ENCODE measurements around the gene RCCD1.

RCCD1 gene

GRCh38 chr15:90972133-90972532, 17.4 kb downstream of the RCCD1 start:
- no peak overlapping the region for H3K4me3 ChIP-seq (ENCODE audit: low read length)
- no peak for DNase-seq (ENCODE audit: low read depth)
- no peak for TF ChIP-seq CTCF (conservative IDR thresholded peaks at IDR 0.05; ENCODE audit: low read depth, low read length)

- no peak for DNase-seq (ENCODE audit: low read depth)
- no peak for TF ChIP-seq CTCF (conservative IDR thresholded peaks at IDR 0.05; ENCODE audit: low read depth, low read length)
- no peak overlapping the region for H3K4me3 ChIP-seq (ENCODE audit: low read length)
Observed at GRCh38 chr15:90974216-90974615, 19.5 kb downstream of the RCCD1 start.

- TF ChIP-seq CTCF (conservative IDR thresholded peaks at IDR 0.05; ENCODE audit: low read depth, low read length) = no peak
- DNase-seq (ENCODE audit: low read depth) = no peak
Observed at GRCh38 chr15:90979582-90979981, 24.9 kb downstream of the RCCD1 start.

GRCh38 chr15:90981681-90982080, 27.0 kb downstream of the RCCD1 start:
- TF ChIP-seq CTCF (conservative IDR thresholded peaks at IDR 0.05; ENCODE audit: low read depth, low read length) = no peak
- no peak for DNase-seq (ENCODE audit: low read depth)
- H3K4me3 ChIP-seq (ENCODE audit: low read length) = no peak overlapping the region

More at GRCh38 chr15:90979582-90979981, 24.9 kb downstream of the RCCD1 start:
- H3K4me3 ChIP-seq (ENCODE audit: low read length) = no peak overlapping the region

GRCh38 chr15:90982135-90982534, 27.5 kb downstream of the RCCD1 start:
- H3K4me3 ChIP-seq (ENCODE audit: low read length) = no peak overlapping the region
- no peak for TF ChIP-seq CTCF (conservative IDR thresholded peaks at IDR 0.05; ENCODE audit: low read depth, low read length)
- no peak for DNase-seq (ENCODE audit: low read depth)

- no peak for TF ChIP-seq CTCF (conservative IDR thresholded peaks at IDR 0.05; ENCODE audit: low read depth, low read length)
- DNase-seq (ENCODE audit: low read depth) = no peak
- no peak overlapping the region for H3K4me3 ChIP-seq (ENCODE audit: low read length)
Observed at GRCh38 chr15:90986790-90987507, 32.3 kb downstream of the RCCD1 start.

GRCh38 chr15:90987561-90988141, 33.0 kb downstream of the RCCD1 start:
- H3K4me3 ChIP-seq (ENCODE audit: low read length) = no peak overlapping the region
- no peak for DNase-seq (ENCODE audit: low read depth)
- no peak for TF ChIP-seq CTCF (conservative IDR thresholded peaks at IDR 0.05; ENCODE audit: low read depth, low read length)

All from retinal pigment epithelial cell (primary cell).